Endometrial microvascular endothelial cells (primary cell): ENCODE results near the gene STPG2. TPM values are rescaled to one million over a fixed set of nuclear protein-coding genes. Genes with fewer than 3 reads are reported as not detected.

ENCODE experiments used
- in situ Hi-C: cut with HindIII; loops from 2 replicates; pipeline ENCODE4 v1.10.0; 2017; ENCODE audit warnings: low sequenced_read_pairs, low pct_unique_long_range_greater_than_20kb; ENCODE audit errors: inconsistent ontology term
- total RNA-seq: library from RNA; depleted of rRNA; stranded (reverse); fragments of >200 nt; gene quantifications from one replicate; pipeline ENCODE4 v1.2.3, GENCODE V29; 2015; ENCODE audit errors: inconsistent ontology term

STPG2 gene
- total RNA-seq, 1 donor from 2014 or later = not detected

GRCh38 chr4:98101988-98102387, 41.3 kb downstream of the STPG2 start:
- in situ Hi-C loops = no loop called here

GRCh38 chr4:98098764-98099163, 44.5 kb downstream of the STPG2 start:
- in situ Hi-C loops = no loop called here

GRCh38 chr4:98094118-98094517, 49.2 kb downstream of the STPG2 start:
- in situ Hi-C loops = no loop called here

GRCh38 chr4:98093662-98094061, 49.6 kb downstream of the STPG2 start:
- in situ Hi-C loops = no loop called here

GRCh38 chr4:98092833-98093439, 50.3 kb downstream of the STPG2 start:
- in situ Hi-C loops = no loop called here

GRCh38 chr4:98081936-98082335, 61.3 kb downstream of the STPG2 start:
- in situ Hi-C loops = no loop called here

- in situ Hi-C loops = no loop called here
These were observed 74.8 kb downstream of the STPG2 start for GRCh38 chr4:98068495-98068894.

GRCh38 chr4:98055800-98056501, 87.3 kb downstream of the STPG2 start:
- in situ Hi-C loops = no loop called here

- in situ Hi-C loops = no loop called here
These were observed 96.6 kb downstream of the STPG2 start for GRCh38 chr4:98046665-98047064.

- in situ Hi-C loops = no loop called here
These were observed 113.2 kb downstream of the STPG2 start for GRCh38 chr4:98030059-98030458.

GRCh38 chr4:98027827-98028226, 115.4 kb downstream of the STPG2 start:
- in situ Hi-C loops = no loop called here

GRCh38 chr4:98026362-98026761, 116.9 kb downstream of the STPG2 start:
- in situ Hi-C loops = no loop called here

GRCh38 chr4:98006814-98007412, 136.4 kb downstream of the STPG2 start:
- in situ Hi-C loops = no loop called here

GRCh38 chr4:98006060-98006459, 137.2 kb downstream of the STPG2 start:
- in situ Hi-C loops = no loop called here

- in situ Hi-C loops = no loop called here
These were observed 142.3 kb downstream of the STPG2 start for GRCh38 chr4:98000940-98001339.

GRCh38 chr4:97998203-97998602, 145.1 kb downstream of the STPG2 start:
- in situ Hi-C loops = no loop called here

GRCh38 chr4:97994765-97995465, 148.4 kb downstream of the STPG2 start:
- in situ Hi-C loops = no loop called here

GRCh38 chr4:97990409-97990808, 152.9 kb downstream of the STPG2 start:
- in situ Hi-C loops = no loop called here

GRCh38 chr4:97987019-97987648, 156.1 kb downstream of the STPG2 start:
- in situ Hi-C loops = no loop called here
